Stimulated activated CD8-positive, alpha-beta memory T cell treated with anti-CD3 and anti-CD28 coated beads, Interleukin-4, amount 100 ng/mL, for 4 hours (primary cell): ENCODE results near the gene MSH5.
"Not testable (repeated sequence)": the region's sequence is repeated elsewhere in the genome, so short reads cannot be mapped to it uniquely, and the experiment has no call there.

Experiments
- DNase-seq, 2 donors: peaks; one replicate each; pipeline ENCODE4 v3.0.0-alpha.2; 2020; ENCODE audit warnings: low read depth in 2 of 2, low spot score in 1 of 2

MSH5 gene

DNA sequence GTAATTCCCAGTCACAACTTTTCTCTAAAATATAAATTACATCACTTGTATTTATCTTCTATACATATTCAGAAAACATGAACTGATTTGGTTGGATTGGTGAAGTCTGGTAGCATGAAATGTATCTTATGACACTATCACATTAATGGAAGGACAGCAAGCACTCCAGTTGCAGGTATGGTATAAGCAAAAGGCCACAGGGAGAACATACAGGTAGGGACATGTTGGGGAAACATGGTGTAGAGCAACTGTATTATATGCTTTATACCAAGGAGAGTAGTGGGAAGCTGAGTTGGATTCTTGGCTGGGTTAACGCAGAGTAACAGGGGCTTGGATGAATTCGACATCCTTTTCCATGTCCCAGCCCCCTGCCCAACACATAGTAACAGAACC, 57.2 kb downstream of the MSH5 start:
- no peak for DNase-seq

DNA sequence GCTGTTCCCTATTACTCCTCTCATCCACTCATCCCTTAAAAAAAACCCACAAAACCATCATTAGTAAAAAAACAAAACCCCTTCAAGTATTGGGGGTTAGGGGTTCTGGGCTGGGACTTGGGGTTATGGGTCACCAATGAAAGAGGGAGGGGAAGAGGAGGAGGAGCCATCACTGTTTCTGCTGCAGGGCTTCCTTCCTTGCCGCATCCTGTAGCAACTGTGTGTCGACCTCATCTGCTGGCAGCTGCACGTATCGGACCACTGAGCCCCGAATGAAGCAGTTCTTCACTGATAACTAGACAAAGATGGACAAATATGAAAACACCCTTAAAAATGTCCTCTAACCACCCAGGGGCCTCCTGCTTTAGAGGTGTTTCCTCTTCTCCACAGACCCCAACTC, 57.8 kb downstream of the MSH5 start:
- DNase-seq: no peak

DNA sequence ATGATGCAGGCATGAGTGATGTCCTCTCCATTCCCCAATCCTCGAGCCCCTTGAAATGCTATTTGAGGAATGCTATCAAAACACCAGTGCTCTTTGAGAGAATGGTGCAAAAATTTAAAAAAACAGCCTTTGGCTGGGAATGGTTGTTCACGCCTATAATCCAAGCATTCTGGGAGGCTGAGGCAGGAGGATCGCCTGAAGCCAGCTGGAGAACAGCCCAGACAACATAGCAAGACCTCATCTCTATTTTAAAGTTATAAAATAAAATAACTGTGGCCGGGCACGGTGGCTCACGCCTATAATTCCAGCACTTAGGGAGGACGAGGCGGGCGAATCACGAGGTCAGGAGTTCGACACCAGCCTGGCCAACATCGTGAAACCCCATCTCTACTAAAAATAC, 60.0 kb downstream of the MSH5 start:
- DNase-seq: no peak

DNA sequence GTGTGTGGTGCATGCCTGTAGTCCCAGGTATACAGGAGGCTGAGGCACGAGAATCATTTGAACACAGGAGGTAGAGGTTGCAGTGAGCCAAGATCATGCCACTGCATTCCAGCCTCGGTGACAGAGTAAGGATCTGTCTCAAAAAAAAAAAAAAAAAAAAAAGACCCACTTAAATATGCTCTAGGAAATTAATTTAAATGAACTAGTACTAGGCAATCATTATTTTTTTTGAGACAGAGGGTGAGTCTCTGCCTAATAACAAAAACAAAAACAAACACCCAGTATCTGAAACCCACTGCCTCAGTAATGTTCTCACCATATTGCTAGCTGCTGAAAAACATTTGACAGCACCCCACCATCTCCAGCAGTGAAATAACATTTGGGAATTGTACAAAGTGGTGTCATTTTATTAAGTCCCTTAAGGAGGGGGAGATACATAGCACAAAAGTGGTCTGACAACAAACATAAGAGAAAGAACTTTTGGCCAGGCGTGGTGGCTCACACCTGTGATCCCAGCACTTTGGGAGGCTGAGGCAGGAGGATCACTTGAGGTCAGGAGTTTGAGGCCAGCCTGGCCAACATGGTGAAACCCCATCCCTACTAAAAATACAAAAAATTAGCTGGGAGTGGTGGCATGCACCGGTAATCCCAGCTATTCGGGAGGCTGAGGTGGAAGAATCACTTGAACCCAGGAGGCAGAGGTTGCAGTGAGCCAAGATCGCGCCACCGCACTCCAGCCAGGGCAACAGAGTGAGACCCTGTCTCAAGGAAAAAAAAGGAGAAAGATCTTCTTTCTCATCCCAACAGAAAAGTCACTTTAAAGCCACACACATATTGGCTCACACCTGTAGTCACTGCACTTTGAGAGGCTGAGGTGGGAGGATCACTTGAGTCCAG, 61.5 kb downstream of the MSH5 start:
- DNase-seq: not testable (repeated sequence)

DNA sequence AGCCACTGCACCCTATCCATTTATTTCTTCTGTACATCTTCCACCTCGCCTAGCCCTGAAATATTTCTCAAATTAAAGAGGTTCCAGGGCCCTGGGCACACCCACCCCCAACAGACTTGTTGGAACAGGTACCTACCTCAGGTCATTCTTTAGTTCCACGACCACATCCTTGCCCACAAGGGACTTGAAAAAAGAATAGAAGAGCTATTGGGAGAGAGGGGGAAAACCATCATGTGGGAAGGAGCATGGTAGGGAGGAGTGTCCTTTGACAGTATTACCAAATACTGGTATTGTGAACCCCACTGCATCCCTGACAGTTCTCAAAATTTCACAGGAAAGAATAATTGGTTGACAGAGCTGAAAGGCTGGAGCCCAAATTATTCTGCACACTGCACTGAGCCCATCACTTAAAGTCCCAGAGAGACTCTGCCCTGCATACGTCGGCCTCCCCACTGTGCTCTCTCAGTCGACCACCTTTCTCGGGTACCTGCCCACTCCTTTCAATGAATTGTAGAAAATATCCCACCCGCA, 66.2 kb downstream of the MSH5 start:
- DNase-seq: no peak

DNA sequence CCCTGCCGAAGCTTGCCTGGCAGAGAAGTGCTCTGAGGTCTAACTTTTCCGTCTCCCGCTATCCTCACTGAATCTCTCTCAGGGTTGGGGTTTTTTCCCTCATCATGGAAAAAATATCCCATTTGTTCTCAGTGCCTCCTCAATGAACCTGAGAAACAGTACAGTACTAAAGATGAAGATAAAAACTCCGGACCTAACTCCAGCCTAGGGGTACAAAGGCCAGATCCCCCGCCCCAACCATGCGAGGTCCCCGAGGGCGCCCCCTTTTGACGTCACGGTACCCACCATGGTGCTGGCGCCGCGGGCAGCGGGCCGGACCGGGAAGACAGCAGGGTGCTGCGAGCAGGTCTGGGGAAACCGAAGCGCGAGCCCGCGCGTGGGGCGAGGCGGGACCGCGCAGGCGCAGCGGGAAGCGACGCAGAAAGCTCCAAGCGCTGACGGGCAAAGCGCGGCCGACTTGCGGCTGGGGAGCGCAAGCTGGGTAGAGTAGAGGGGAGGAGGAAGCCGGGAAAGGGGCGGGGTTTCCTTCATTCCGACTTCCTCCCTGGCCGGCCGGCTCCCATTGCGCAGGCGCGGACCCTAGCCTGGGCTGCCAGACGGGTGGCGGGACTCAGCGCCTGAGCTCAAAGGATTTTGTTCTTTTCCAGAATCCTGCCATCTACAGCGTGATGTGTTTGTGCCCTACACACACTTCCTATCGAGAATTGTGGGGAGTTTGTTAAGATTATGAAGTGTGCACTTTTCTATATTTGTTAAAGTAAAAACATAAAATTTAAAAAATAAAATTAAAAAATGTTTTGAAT, 66.9 kb downstream of the MSH5 start, which contains the start of gene LSM2:
Gene LSM2, minus strand, starts transcription at position 497 of the 803 bp plus-strand sequence. Its CDS starts 209 bp downstream, at position 288.
- DNase-seq: peak; percentile 90 to 94

DNA sequence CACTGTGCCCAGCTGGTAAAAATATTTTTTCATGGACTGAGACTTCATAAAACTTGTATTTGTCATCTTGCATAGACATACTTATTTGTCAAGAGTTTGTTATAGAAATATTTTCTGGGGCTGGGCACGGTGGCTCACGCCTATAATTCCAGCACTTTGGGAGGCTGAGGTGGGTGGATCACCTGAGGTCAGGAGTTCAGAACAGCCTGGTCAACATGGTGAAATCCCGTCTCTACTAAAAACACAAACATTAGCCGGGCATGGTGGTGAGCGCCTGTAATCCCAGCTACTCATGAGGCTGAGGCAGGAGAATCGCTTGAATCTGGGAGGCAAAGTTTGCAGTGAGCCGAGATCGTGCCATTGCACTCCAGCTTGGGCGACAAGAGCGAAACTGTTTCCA, 68.8 kb downstream of the MSH5 start:
- not testable (repeated sequence) for DNase-seq

DNA sequence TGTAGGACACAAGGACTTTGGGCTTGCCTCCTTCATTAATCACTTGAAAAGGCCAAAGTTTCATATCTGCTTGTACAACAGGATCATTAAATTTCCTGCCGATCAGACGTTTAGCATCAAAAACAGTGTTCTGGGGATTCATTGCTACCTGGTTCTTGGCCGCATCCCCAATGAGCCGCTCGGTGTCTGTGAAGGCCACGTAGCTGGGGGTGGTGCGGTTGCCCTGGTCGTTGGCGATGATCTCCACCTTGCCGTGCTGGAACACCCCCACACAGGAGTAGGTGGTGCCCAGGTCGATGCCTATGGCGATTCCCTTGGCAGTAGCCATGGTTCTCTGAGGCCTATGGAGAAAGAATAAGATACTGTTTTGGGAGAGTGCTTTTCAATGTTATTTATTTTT, 71.8 kb downstream of the MSH5 start:
- no peak for DNase-seq
